GM23338 (cell line): ENCODE measurements around the gene NDUFB5. TPM values are rescaled to one million over a fixed set of nuclear protein-coding genes. Genes with fewer than 3 reads are reported as not detected.

Source experiments
- ATAC-seq: fragments of 200-7000 bp; cut with Tn5 transposase; 3 replicates; pipeline ENCODE4 v1.9.1; 2020
- DNase-seq: peaks from one replicate; pipeline ENCODE4 v3.0.0-alpha.2; 2015; ENCODE audit warnings: low spot score
- H2AFZ ChIP-seq: fragments of 200-600 bp; sonication (generic); 2 replicates; pipeline ENCODE4 v1.8.0; 2016; ENCODE audit warnings: antibody characterized with exemption, mild to moderate bottlenecking, moderate library complexity
- H3F3A ChIP-seq: fragments of 200-600 bp; sonication (generic); replicated peaks from 2 replicates; pipeline ENCODE4 v1.8.0; 2017; ENCODE audit warnings: antibody characterized with exemption, mixed run types, low read depth
- H3K27ac ChIP-seq: fragments of 200-600 bp; sonication (generic); 2 replicates; pipeline ENCODE4 v1.6.1; 2016; ENCODE audit warnings: low read depth
- H3K27me3 ChIP-seq: fragments of 200-600 bp; sonication (generic); 2 replicates; pipeline ENCODE4 v1.8.0; 2016; ENCODE audit warnings: mild to moderate bottlenecking, mixed run types, moderate library complexity; ENCODE audit not compliant: insufficient read depth
- H3K36me3 ChIP-seq: fragments of 200-600 bp; sonication (generic); 2 replicates; pipeline ENCODE4 v1.8.0; 2016; ENCODE audit warnings: mild to moderate bottlenecking; ENCODE audit not compliant: insufficient read depth
- H3K4me1 ChIP-seq: fragments of 200-600 bp; sonication (generic); 2 replicates; pipeline ENCODE4 v1.8.0; 2016; ENCODE audit warnings: mild to moderate bottlenecking, moderate library complexity; ENCODE audit not compliant: insufficient read depth
- H3K4me2 ChIP-seq: fragments of 200-600 bp; sonication (generic); 2 replicates; pipeline ENCODE4 v1.7.1; 2017; ENCODE audit warnings: mixed run types
- H3K4me3 ChIP-seq: fragments of 200-600 bp; sonication (generic); 2 replicates; pipeline ENCODE4 v1.6.1; 2016; ENCODE audit warnings: mixed run types
- H3K79me2 ChIP-seq: fragments of 200-600 bp; sonication (generic); replicated peaks from 2 replicates; pipeline ENCODE4 v1.8.0; 2017; ENCODE audit warnings: mild to moderate bottlenecking; ENCODE audit not compliant: insufficient read depth
- H3K9me2 ChIP-seq: fragments of 200-600 bp; sonication (generic); 2 replicates; pipeline ENCODE4 v1.8.0; 2017; ENCODE audit not compliant: insufficient read depth
- H4K20me1 ChIP-seq: fragments of 200-600 bp; sonication (generic); replicated peaks from 2 replicates; pipeline ENCODE4 v1.8.0; 2017; ENCODE audit warnings: mild to moderate bottlenecking; ENCODE audit not compliant: insufficient read depth
- H3K27ac Mint-ChIP-seq: 2 replicates; pipeline ENCODE4 v1.8.0; 2020; ENCODE audit warnings: inconsistent platforms, mild to moderate bottlenecking, moderate library complexity, mixed read lengths
- H3K27me3 Mint-ChIP-seq: 3 replicates; pipeline ENCODE4 v1.8.0; 2022; ENCODE audit warnings: low read depth, mild to moderate bottlenecking, moderate library complexity, mixed read lengths, inconsistent platforms; ENCODE audit not compliant: insufficient read depth, poor library complexity
- H3K36me3 Mint-ChIP-seq: 3 replicates; pipeline ENCODE4 v1.8.0; 2021; ENCODE audit warnings: low read depth, mild to moderate bottlenecking, inconsistent platforms, moderate library complexity, mixed read lengths
- H3K4me1 Mint-ChIP-seq: 3 replicates; pipeline ENCODE4 v1.8.0; 2020; ENCODE audit warnings: mild to moderate bottlenecking, inconsistent platforms, mixed read lengths
- H3K4me3 Mint-ChIP-seq: 3 replicates; pipeline ENCODE4 v1.8.0; 2021; ENCODE audit warnings: moderate library complexity, mild to moderate bottlenecking, inconsistent platforms, mixed read lengths
- H3K9me3 Mint-ChIP-seq: 3 replicates; pipeline ENCODE4 v1.8.0; 2020; ENCODE audit warnings: moderate library complexity, mild to moderate bottlenecking, inconsistent platforms, mixed read lengths
- CTCF ChIP-seq, 2 experiments: fragments of 200-600 bp in 1 of 2; sonication (generic) in 1 of 2; conservative IDR thresholded peaks; 2 replicates each; pipeline versions ENCODE4 v1.5.1 to v1.6.1; 2016 to 2017; ENCODE audit warnings: antibody characterized with exemption in 2 of 2, low read depth in 2 of 2, mild to moderate bottlenecking in 2 of 2, moderate library complexity in 1 of 2
- ETS1 ChIP-seq: IDR thresholded peaks from 2 replicates; pipeline ENCODE4 v1.6.1; 2016; ENCODE audit warnings: antibody characterized with exemption
- EZH2 ChIP-seq: fragments of 200-600 bp; sonication (generic); IDR thresholded peaks from one replicate; pipeline ENCODE4 v1.8.0; 2017; ENCODE audit warnings: antibody characterized with exemption, mild to moderate bottlenecking, low read depth; ENCODE audit not compliant: unreplicated experiment
- EZH2phosphoT487 ChIP-seq: fragments of 200-600 bp; sonication (generic); IDR thresholded peaks from one replicate; pipeline ENCODE4 v1.8.1; 2018; ENCODE audit warnings: antibody characterized with exemption; ENCODE audit not compliant: unreplicated experiment
- NANOG ChIP-seq: IDR thresholded peaks from 2 replicates; pipeline ENCODE4 v1.6.1; 2016; ENCODE audit warnings: antibody characterized with exemption, borderline replicate concordance
- POLR2AphosphoS5 ChIP-seq: IDR thresholded peaks from 2 replicates; pipeline ENCODE4 v1.6.1; 2016; ENCODE audit warnings: antibody characterized with exemption, low read depth
- REST ChIP-seq: IDR thresholded peaks from one replicate; pipeline ENCODE4 v1.6.1; 2018; ENCODE audit warnings: antibody characterized with exemption; ENCODE audit not compliant: unreplicated experiment
- STAT1 ChIP-seq: IDR thresholded peaks from one replicate; pipeline ENCODE4 v1.6.1; 2016; ENCODE audit warnings: antibody characterized with exemption; ENCODE audit not compliant: unreplicated experiment
- ZNF114 ChIP-seq: fragments of 250-450 bp; sonication (Bioruptor Pico); IDR thresholded peaks from 2 replicates; pipeline ENCODE4 v1.5.0; 2020; ENCODE audit warnings: mild to moderate bottlenecking, moderate library complexity
- ZNF331 ChIP-seq: fragments of 250-450 bp; sonication (Bioruptor Pico); IDR thresholded peaks from 2 replicates; pipeline ENCODE4 v1.5.0; 2020; ENCODE audit warnings: low read depth, mild to moderate bottlenecking, moderate library complexity
- ZNF462 ChIP-seq: fragments of 250-450 bp; sonication (Bioruptor Pico); IDR thresholded peaks from 2 replicates; pipeline ENCODE4 v1.5.0; 2020; ENCODE audit warnings: mild to moderate bottlenecking, moderate library complexity
- polyA plus RNA-seq: library from polyadenylated mRNA; unstranded; fragments of >200 nt; fragmentation: Nextera tagmentation; extraction: Ambion mirVana; gene quantifications from 2 replicates; pipeline ENCODE4 v1.2.1, GENCODE V29; 2016
- total RNA-seq: library from RNA; depleted of rRNA; stranded (reverse); fragments of >200 nt; shearing (Covaris generic); gene quantifications from 2 replicates; pipeline ENCODE4 v1.2.3, GENCODE V29; 2014

NDUFB5 gene
- total and polyA plus RNA-seq, 2 experiments from 2014 or later, result 65.4 to 113 TPM

- TF ChIP-seq REST (no peak), ZNF331 (CRISPR knock-in tag) (no peak), CTCF (conservative IDR thresholded peaks at IDR 0.05; ENCODE audit: low read depth in 2 of 2) (no peak), EZH2phosphoT487 (no peak)
Observed at GRCh38 chr3:179640469-179640868, 35.9 kb downstream of the NDUFB5 start (continued).

- Mint-ChIP-seq H3K27me3 (peaks cover 7% of the 10 kb centered on the region), H3K4me3 (no peak overlapping the region), H3K36me3 (no peaks in the 10 kb centered on the region), H3K9me3 (no peaks in the 10 kb centered on the region), H3K27ac (no peak overlapping the region), H3K4me1 (no peaks in the 10 kb centered on the region)
- Histone ChIP-seq H4K20me1 (no peaks in the 10 kb centered on the region), H3K4me3 (no peak overlapping the region), H3F3A (no peaks in the 10 kb centered on the region), H3K79me2 (no peaks in the 10 kb centered on the region), H3K36me3 (no peaks in the 10 kb centered on the region), H3K4me2 (no peak overlapping the region), H3K27ac (no peak overlapping the region), H3K4me1 (no peaks in the 10 kb centered on the region), H3K27me3 (no peaks in the 10 kb centered on the region), H2AFZ (no peak overlapping the region), H3K9me2 (no peaks in the 10 kb centered on the region)
- no peak for ATAC-seq
- no peak for DNase-seq
- TF ChIP-seq EZH2 (no peak), ETS1 (no peak), POLR2AphosphoS5 (no peak), ZNF114 (no peak), ZNF462 (CRISPR knock-in tag) (no peak), NANOG (no peak), STAT1 (no peak)
Observed at GRCh38 chr3:179642871-179643270, 38.3 kb downstream of the NDUFB5 start.
